PC-9 (cell line): ENCODE results near the gene TTC7B. TPM values are rescaled to one million over a fixed set of nuclear protein-coding genes. Genes with fewer than 3 reads are reported as not detected.
A peak's percentile ranks its signal among the peaks of the same experiment; 100 is the strongest.

Experiments
- BruUV-seq: library from RNA; stranded (reverse); fragments of 400-500 nt; replicated peaks from 2 replicates; lab custom pipeline; 2021; lab: Mats Ljungman, UMichigan
- CTCF ChIA-PET: fragments of 300-600 bp; sonication (Branson Sonifier 250); formaldehyde crosslinking; loops from one replicate; lab custom pipeline; 2022; ENCODE audit warnings: antibody characterized with exemption; lab: Charles Lee
- POLR2A ChIA-PET: fragments of 300-600 bp; sonication (Branson Sonifier 250); formaldehyde crosslinking; loops from one replicate; lab custom pipeline; 2022; ENCODE audit warnings: antibody characterized with exemption; ENCODE audit not compliant: unreplicated experiment; lab: Charles Lee
- DNase-seq, 2 experiments: peaks; one replicate each; pipeline versions ENCODE4 v3.0.0 to v3.0.0-alpha.2; 2015 to 2022; ENCODE audit warnings: mixed read lengths in 1 of 2
- H2AFZ ChIP-seq: fragments of 200-600 bp; sonication (generic); 2 replicates; pipeline ENCODE4 v1.8.1; 2017; ENCODE audit warnings: antibody characterized with exemption
- H3F3A ChIP-seq: fragments of 200-600 bp; sonication (generic); 2 replicates; pipeline ENCODE4 v1.8.1; 2017; ENCODE audit warnings: antibody characterized with exemption, mild to moderate bottlenecking, low read depth; ENCODE audit not compliant: insufficient read depth
- H3K27ac ChIP-seq: fragments of 200-600 bp; sonication (generic); 2 replicates; pipeline ENCODE4 v1.6.1; 2016; ENCODE audit warnings: mixed run types
- H3K27me3 ChIP-seq: fragments of 200-600 bp; sonication (generic); 2 replicates; pipeline ENCODE4 v1.6.1; 2016; ENCODE audit warnings: low read depth, mixed run types; ENCODE audit not compliant: insufficient read depth
- H3K36me3 ChIP-seq: fragments of 200-600 bp; sonication (generic); 2 replicates; pipeline ENCODE4 v1.6.1; 2016; ENCODE audit warnings: low read depth, mixed run types
- H3K4me1 ChIP-seq: fragments of 200-600 bp; sonication (generic); replicated peaks from 2 replicates; pipeline ENCODE4 v1.6.1; 2016; ENCODE audit warnings: mixed run types; ENCODE audit not compliant: insufficient read depth
- H3K4me2 ChIP-seq: fragments of 200-600 bp; sonication (generic); 2 replicates; pipeline ENCODE4 v1.6.1; 2017; ENCODE audit warnings: mixed run types
- H3K4me3 ChIP-seq: fragments of 200-600 bp; sonication (generic); 2 replicates; pipeline ENCODE4 v1.6.1; 2016; ENCODE audit warnings: mixed run types
- H3K79me2 ChIP-seq: fragments of 200-600 bp; sonication (generic); 2 replicates; pipeline ENCODE4 v1.6.1; 2017; ENCODE audit warnings: low read depth, mixed run types
- H3K9me2 ChIP-seq: fragments of 200-600 bp; sonication (generic); 2 replicates; pipeline ENCODE4 v1.8.1; 2017; ENCODE audit warnings: mild to moderate bottlenecking; ENCODE audit not compliant: insufficient read depth
- H3K9me3 ChIP-seq: fragments of 200-600 bp; sonication (generic); 2 replicates; pipeline ENCODE4 v1.8.1; 2016; ENCODE audit warnings: low read depth; ENCODE audit not compliant: insufficient read depth
- H4K20me1 ChIP-seq: fragments of 200-600 bp; sonication (generic); 2 replicates; pipeline ENCODE4 v1.8.1; 2017; ENCODE audit not compliant: insufficient read depth
- CTCF ChIP-seq: fragments of 200-600 bp; sonication (generic); conservative IDR thresholded peaks from 2 replicates; pipeline ENCODE4 v1.6.1; 2017; ENCODE audit warnings: mixed run types, antibody characterized with exemption, mild to moderate bottlenecking, moderate library complexity
- EZH2 ChIP-seq: fragments of 200-600 bp; sonication (generic); IDR thresholded peaks from 2 replicates; pipeline ENCODE4 v1.8.0; 2017; ENCODE audit warnings: antibody characterized with exemption, low read depth
- intact Hi-C: fragments of 100-400 bp; cut with micrococcal nuclease; formaldehyde crosslinking; loops from one replicate; pipeline ENCODE4 v1.10.0; 2022; ENCODE audit not compliant: unreplicated experiment
- total RNA-seq: library from RNA; stranded (reverse); gene quantifications from 2 replicates; pipeline ENCODE4 v1.2.3, GENCODE V29; 2021

The TTC7B gene
- total RNA-seq, 1 experiment from 2014 or later = 6.8 TPM

GRCh38 chr14:90816681-90817436 is 629 bp upstream of the TTC7B start:
- no peaks in the 10 kb centered on the region for H3K9me3 ChIP-seq
- 0 out of 2 replicates have a peak, but pooled peaks cover 4% of the 10 kb centered on the region for H3K4me1 ChIP-seq
- no peaks in the 10 kb centered on the region for H3K9me2 ChIP-seq
- intact Hi-C loops = no loop called here
- no peaks in the 10 kb centered on the region for H3K79me2 ChIP-seq
- no peaks in the 10 kb centered on the region for H3F3A ChIP-seq
- H3K4me3 ChIP-seq = no peak overlapping the region
- H3K27me3 ChIP-seq = no peaks in the 10 kb centered on the region
- H3K4me2 ChIP-seq = no peak overlapping the region
- TF ChIP-seq CTCF (no peak), EZH2 (no peak)
- H4K20me1 ChIP-seq = no peaks in the 10 kb centered on the region
- CTCF ChIA-PET = interaction anchor here (0.5 kb wide), 1 partner anchor 448 kb away, joined by 4 read pairs; no protein-coding TSS in a partner anchor
- DNase-seq = no peak
- no peaks in the 10 kb centered on the region for H3K36me3 ChIP-seq
- no peak overlapping the region for H3K27ac ChIP-seq
- no peak overlapping the region for H2AFZ ChIP-seq
- no TSS peak for BruUV-seq
- POLR2A ChIA-PET = no interaction called here

- POLR2A ChIA-PET = no interaction called here
- H3K9me3 ChIP-seq = no peaks in the 10 kb centered on the region
- no peaks in the 10 kb centered on the region for H3K79me2 ChIP-seq
- no peak overlapping the region for H2AFZ ChIP-seq
- DNase-seq = no peak
- intact Hi-C loops = no loop called here
- CTCF ChIA-PET = no interaction called here
- H3K4me1 ChIP-seq = 0 out of 2 replicates have a peak, but pooled peaks cover 4% of the 10 kb centered on the region
- no peaks in the 10 kb centered on the region for H4K20me1 ChIP-seq
- H3K36me3 ChIP-seq = no peaks in the 10 kb centered on the region
- no peaks in the 10 kb centered on the region for H3K9me2 ChIP-seq
- BruUV-seq = no TSS peak
- no peaks in the 10 kb centered on the region for H3F3A ChIP-seq
- no peaks in the 10 kb centered on the region for H3K27me3 ChIP-seq
- peak overlapping the region; percentile 36; the same call in 1 of the 2 replicates for H3K4me2 ChIP-seq
- no peak for TF ChIP-seq EZH2
- no peak for TF ChIP-seq CTCF
- no peak overlapping the region for H3K4me3 ChIP-seq
- H3K27ac ChIP-seq = no peak overlapping the region
These were observed 733 bp downstream of the TTC7B start for GRCh38 chr14:90815572-90815821.

GRCh38 chr14:90814806-90815571 is 1.2 kb downstream of the TTC7B start:
- H3K4me2 ChIP-seq = peak overlapping the region; percentile 36; the same call in 1 of the 2 replicates
- no peak overlapping the region for H2AFZ ChIP-seq
- H3K27ac ChIP-seq = no peak overlapping the region
- no peaks in the 10 kb centered on the region for H3K79me2 ChIP-seq
- no peaks in the 10 kb centered on the region for H3K27me3 ChIP-seq
- DNase-seq = no peak
- no peaks in the 10 kb centered on the region for H4K20me1 ChIP-seq
- BruUV-seq = no TSS peak
- ChIA-PET CTCF (no interaction called here), POLR2A (no interaction called here)
- H3K9me3 ChIP-seq = no peaks in the 10 kb centered on the region
- H3K9me2 ChIP-seq = no peaks in the 10 kb centered on the region
- H3K4me1 ChIP-seq = 0 out of 2 replicates have a peak, but pooled peaks cover 4% of the 10 kb centered on the region
- H3K36me3 ChIP-seq = no peaks in the 10 kb centered on the region
- TF ChIP-seq CTCF (no peak), EZH2 (no peak)
- H3F3A ChIP-seq = no peaks in the 10 kb centered on the region
- H3K4me3 ChIP-seq = no peak overlapping the region
- intact Hi-C loops = no loop called here
